HEK293 (cell line): ENCODE measurements around the gene GLB1L.

Source experiments
- CTCF ChIA-PET: fragments of 350-600 bp; formaldehyde crosslinking; extraction: SDS; loops from one replicate; lab custom pipeline; 2021; ENCODE audit warnings: antibody characterized with exemption; lab: Yijun Ruan, JAX
- POLR2A ChIA-PET: fragments of 300-600 bp; formaldehyde crosslinking; extraction: SDS; loops from one replicate; lab custom pipeline; 2020; ENCODE audit warnings: antibody characterized with exemption, inconsistent platforms; lab: Yijun Ruan, JAX
- H3K27ac ChIP-seq: fragments of 200-500 bp; sonication (Bioruptor generic); 2 replicates; pipeline ENCODE4 v1.5.1; 2014; ENCODE audit warnings: low read depth, low read length, control low read depth, inconsistent platforms; ENCODE audit errors: extremely low read depth
- H3K36me3 ChIP-seq, 2 experiments: fragments of 200-500 bp in 1 of 2; sonication (Bioruptor generic) in 1 of 2; 1 replicate in 1 of 2; 2 replicates in 1 of 2; pipeline ENCODE4 v1.5.1; 2014 to 2017; ENCODE audit warnings: inconsistent platforms in 2 of 2, low read length in 2 of 2; ENCODE audit not compliant: control insufficient read depth in 2 of 2, insufficient read depth in 1 of 2
- H3K4me1 ChIP-seq: fragments of 200-500 bp; sonication (Bioruptor generic); 2 replicates; pipeline ENCODE4 v1.5.1; 2014; ENCODE audit warnings: mild to moderate bottlenecking, low read length, inconsistent platforms; ENCODE audit not compliant: control insufficient read depth, insufficient read depth
- H3K4me3 ChIP-seq: 2 replicates; pipeline ENCODE4 v1.5.1; 2011; ENCODE audit warnings: low read depth, mild to moderate bottlenecking, control low read depth, low read length, moderate library complexity
- H3K9me3 ChIP-seq: fragments of 200-500 bp; sonication (Bioruptor generic); 2 replicates; pipeline ENCODE4 v1.5.1; 2014; ENCODE audit warnings: low read depth, low read length, inconsistent platforms; ENCODE audit not compliant: control insufficient read depth, insufficient read depth
- EGR2 ChIP-seq: fragments of 450-650 bp; formaldehyde crosslinking; IDR thresholded peaks from 2 replicates; pipeline ENCODE4 v1.5.1; 2016; ENCODE audit warnings: low read depth, missing biosample characterization, missing genetic modification characterization
- GLI2 ChIP-seq: fragments of 450-650 bp; formaldehyde crosslinking; IDR thresholded peaks from 2 replicates; pipeline ENCODE4; 2017; ENCODE audit warnings: missing biosample characterization, missing genetic modification characterization, low read depth, borderline replicate concordance
- KLF16 ChIP-seq: fragments of 450-650 bp; formaldehyde crosslinking; IDR thresholded peaks from 2 replicates; pipeline ENCODE4 v1.5.1; 2017; ENCODE audit warnings: missing biosample characterization, missing genetic modification characterization
- KLF8 ChIP-seq: fragments of 450-650 bp; formaldehyde crosslinking; IDR thresholded peaks from 2 replicates; pipeline ENCODE4 v1.5.1; 2016; ENCODE audit warnings: missing biosample characterization, missing genetic modification characterization
- MYNN ChIP-seq: fragments of 450-650 bp; formaldehyde crosslinking; IDR thresholded peaks from 2 replicates; pipeline ENCODE4 v1.5.1; 2016; ENCODE audit warnings: missing biosample characterization, missing genetic modification characterization, borderline replicate concordance
- MZF1 ChIP-seq: fragments of 450-650 bp; formaldehyde crosslinking; IDR thresholded peaks from 2 replicates; pipeline ENCODE4 v1.5.1; 2017; ENCODE audit warnings: missing biosample characterization, missing genetic modification characterization, borderline replicate concordance
- OSR2 ChIP-seq: fragments of 450-650 bp; formaldehyde crosslinking; IDR thresholded peaks from 2 replicates; pipeline ENCODE4 v1.5.1; 2016; ENCODE audit warnings: missing biosample characterization, missing genetic modification characterization
- SALL2 ChIP-seq: fragments of 450-650 bp; formaldehyde crosslinking; IDR thresholded peaks from 2 replicates; pipeline ENCODE4 v1.5.0; 2017; ENCODE audit warnings: missing biosample characterization, mild to moderate bottlenecking, missing genetic modification characterization, borderline replicate concordance
- SCRT1 ChIP-seq: fragments of 450-650 bp; formaldehyde crosslinking; IDR thresholded peaks from 2 replicates; pipeline ENCODE4 v1.5.1; 2016; ENCODE audit warnings: missing biosample characterization, missing genetic modification characterization, borderline replicate concordance
- ZFP37 ChIP-seq: fragments of 450-650 bp; formaldehyde crosslinking; IDR thresholded peaks from 2 replicates; pipeline ENCODE4 v1.5.1; 2016; ENCODE audit warnings: missing biosample characterization, missing genetic modification characterization
- ZFP69B ChIP-seq: fragments of 450-650 bp; formaldehyde crosslinking; IDR thresholded peaks from 2 replicates; pipeline ENCODE4 v1.5.1; 2016; ENCODE audit warnings: missing biosample characterization, missing genetic modification characterization
- ZNF121 ChIP-seq: fragments of 450-650 bp; formaldehyde crosslinking; IDR thresholded peaks from 2 replicates; pipeline ENCODE4 v1.5.1; 2016; ENCODE audit warnings: missing biosample characterization, missing genetic modification characterization
- ZNF132 ChIP-seq: fragments of 450-650 bp; formaldehyde crosslinking; IDR thresholded peaks from 2 replicates; pipeline ENCODE4 v1.5.1; 2017; ENCODE audit warnings: missing biosample characterization, missing genetic modification characterization, borderline replicate concordance
- ZNF155 ChIP-seq: fragments of 450-650 bp; formaldehyde crosslinking; IDR thresholded peaks from 2 replicates; pipeline ENCODE4 v1.5.1; 2016; ENCODE audit warnings: missing biosample characterization, missing genetic modification characterization
- ZNF16 ChIP-seq: fragments of 450-650 bp; formaldehyde crosslinking; IDR thresholded peaks from 2 replicates; pipeline ENCODE4 v1.5.1; 2016; ENCODE audit warnings: low read depth, missing biosample characterization, missing genetic modification characterization
- ZNF24 ChIP-seq: fragments of 450-650 bp; formaldehyde crosslinking; IDR thresholded peaks from 2 replicates; pipeline ENCODE4 v1.5.1; 2016; ENCODE audit warnings: missing biosample characterization, missing genetic modification characterization
- ZNF248 ChIP-seq: fragments of 450-650 bp; formaldehyde crosslinking; IDR thresholded peaks from 2 replicates; pipeline ENCODE4 v1.5.1; 2017; ENCODE audit warnings: missing biosample characterization, missing genetic modification characterization
- ZNF292 ChIP-seq: fragments of 450-650 bp; formaldehyde crosslinking; IDR thresholded peaks from 2 replicates; pipeline ENCODE4 v1.5.1; 2016; ENCODE audit warnings: low read depth, missing biosample characterization, missing genetic modification characterization, borderline replicate concordance
- ZNF302 ChIP-seq: fragments of 450-650 bp; formaldehyde crosslinking; IDR thresholded peaks from 2 replicates; pipeline ENCODE4 v1.5.1; 2016; ENCODE audit warnings: missing biosample characterization, missing genetic modification characterization, low read depth
- ZNF394 ChIP-seq: fragments of 450-650 bp; formaldehyde crosslinking; IDR thresholded peaks from 2 replicates; pipeline ENCODE4 v1.5.1; 2016; ENCODE audit warnings: missing biosample characterization, missing genetic modification characterization, mild to moderate bottlenecking, moderate library complexity, borderline replicate concordance
- ZNF433 ChIP-seq: fragments of 450-650 bp; formaldehyde crosslinking; IDR thresholded peaks from 2 replicates; pipeline ENCODE4 v1.5.1; 2016; ENCODE audit warnings: missing biosample characterization, missing genetic modification characterization, low read depth
- ZNF560 ChIP-seq: fragments of 450-650 bp; formaldehyde crosslinking; IDR thresholded peaks from 2 replicates; pipeline ENCODE4 v1.5.1; 2017; ENCODE audit warnings: missing biosample characterization, missing genetic modification characterization, borderline replicate concordance
- ZNF629 ChIP-seq: fragments of 450-650 bp; formaldehyde crosslinking; IDR thresholded peaks from 2 replicates; pipeline ENCODE4 v1.5.1; 2017; ENCODE audit warnings: missing biosample characterization, missing genetic modification characterization
- ZNF768 ChIP-seq: fragments of 450-650 bp; formaldehyde crosslinking; IDR thresholded peaks from 2 replicates; pipeline ENCODE4 v1.5.1; 2018; ENCODE audit warnings: missing biosample characterization, mild to moderate bottlenecking, missing genetic modification characterization
- ZNF843 ChIP-seq: fragments of 450-650 bp; formaldehyde crosslinking; IDR thresholded peaks from 2 replicates; pipeline ENCODE4 v1.5.1; 2016; ENCODE audit warnings: missing biosample characterization, missing genetic modification characterization
- TF ChIP-seq, protein P1 (sequence below): fragments of 450-650 bp; IDR thresholded peaks from 2 replicates; pipeline ENCODE4 v1.5.1; 2018; ENCODE audit warnings: missing biosample characterization, missing genetic modification characterization
- TF ChIP-seq, protein P2 (sequence below): fragments of 450-650 bp; formaldehyde crosslinking; IDR thresholded peaks from 2 replicates; pipeline ENCODE4 v1.5.1; 2016; ENCODE audit warnings: missing biosample characterization, missing genetic modification characterization
- TF ChIP-seq, protein P3 (sequence below): fragments of 450-650 bp; formaldehyde crosslinking; IDR thresholded peaks from 2 replicates; pipeline ENCODE4 v1.5.1; 2016; ENCODE audit warnings: missing biosample characterization, missing genetic modification characterization
- TF ChIP-seq, protein P4 (sequence below): fragments of 450-650 bp; formaldehyde crosslinking; IDR thresholded peaks from 2 replicates; pipeline ENCODE4 v1.5.1; 2016; ENCODE audit warnings: missing biosample characterization, missing genetic modification characterization
- TF ChIP-seq, protein P5 (sequence below): fragments of 450-650 bp; formaldehyde crosslinking; IDR thresholded peaks from 2 replicates; pipeline ENCODE4 v1.5.1; 2016; ENCODE audit warnings: missing biosample characterization, missing genetic modification characterization

The GLB1L gene

DNA sequence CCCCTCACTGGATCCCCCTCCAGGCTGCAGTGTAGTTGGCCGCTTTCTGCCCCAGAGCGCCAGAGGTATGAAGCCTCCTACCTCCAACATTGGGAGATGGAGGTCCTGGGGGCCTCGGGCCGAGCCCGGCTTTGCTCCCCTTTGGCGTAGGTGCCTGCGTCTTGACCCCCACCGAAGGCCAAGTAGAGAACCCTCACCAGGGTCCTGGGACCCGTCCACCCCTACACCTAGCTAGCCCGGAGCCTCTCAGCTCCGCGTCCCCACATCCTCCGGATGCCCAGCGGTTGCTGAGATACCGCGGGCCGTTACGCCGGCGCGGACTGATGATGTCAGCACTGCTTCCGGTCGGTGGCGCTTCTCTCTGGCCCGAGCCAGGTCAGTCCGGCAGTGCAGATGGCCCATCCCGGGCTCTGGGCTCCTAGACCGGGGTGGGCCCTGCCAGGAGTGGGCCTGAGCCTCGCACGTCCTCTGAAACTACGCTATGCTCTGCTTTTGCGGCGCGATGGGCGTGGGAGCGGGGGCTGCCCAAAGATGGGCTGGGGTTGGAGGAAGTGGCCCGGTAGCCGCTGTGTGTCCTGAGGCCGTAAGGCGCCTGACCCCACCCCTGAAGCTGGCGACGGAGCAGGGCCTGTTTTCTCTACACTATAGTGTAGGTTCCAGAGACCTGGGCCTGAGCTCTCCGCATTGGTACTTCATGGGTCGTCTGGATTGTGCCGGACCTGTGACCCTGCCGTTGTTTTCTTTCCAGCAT, at the start of gene GLB1L, which contains the start of gene STK16:
TSS of gene GLB1L (minus strand) at position 297 of the 751 bp plus-strand sequence. CDS start 1,871 bp downstream, outside the sequence.
TSS of gene STK16 (plus strand) at position 332 of the 751 bp plus-strand sequence. CDS start 521 bp downstream, outside the sequence.
- Histone ChIP-seq H3K4me3 (peak within 1 kb of the TSS; percentile 94), H3K4me1 (peaks cover 10% of the 10 kb centered on the region), H3K27ac (peak within 1 kb of the TSS; percentile 85), H3K9me3 (no peaks in the 10 kb centered on the region), H3K36me3 (peaks cover 0 to 31% of the 10 kb centered on the region in 2 experiments; a peak in 1 of 3 replicates)
- ChIA-PET CTCF (interaction anchor here (0.5 to 3.2 kb wide), 11 partner anchors 15 to 265 kb away, joined by 3 to 35 read pairs (median 3); partner anchors contain the start of genes ANKZF1, CNPPD1 and DNAJB2), POLR2A (interaction anchor here (0.6 to 2.3 kb wide), 18 partner anchors 10 to 336 kb away, joined by 3 to 17 read pairs (median 4); partner anchors contain the start of genes ABCB6, ANKZF1, ATG9A and CNPPD1)
- TF ChIP-seq ZNF248 = no peak
- peak; percentile 57; the same call in 1 of the 2 replicates for TF ChIP-seq KLF8
- no peak for TF ChIP-seq ZNF433 (tag by site-specific recombination)
- no peak for TF ChIP-seq MZF1 (tag by site-specific recombination)
- TF ChIP-seq, protein P1, sequence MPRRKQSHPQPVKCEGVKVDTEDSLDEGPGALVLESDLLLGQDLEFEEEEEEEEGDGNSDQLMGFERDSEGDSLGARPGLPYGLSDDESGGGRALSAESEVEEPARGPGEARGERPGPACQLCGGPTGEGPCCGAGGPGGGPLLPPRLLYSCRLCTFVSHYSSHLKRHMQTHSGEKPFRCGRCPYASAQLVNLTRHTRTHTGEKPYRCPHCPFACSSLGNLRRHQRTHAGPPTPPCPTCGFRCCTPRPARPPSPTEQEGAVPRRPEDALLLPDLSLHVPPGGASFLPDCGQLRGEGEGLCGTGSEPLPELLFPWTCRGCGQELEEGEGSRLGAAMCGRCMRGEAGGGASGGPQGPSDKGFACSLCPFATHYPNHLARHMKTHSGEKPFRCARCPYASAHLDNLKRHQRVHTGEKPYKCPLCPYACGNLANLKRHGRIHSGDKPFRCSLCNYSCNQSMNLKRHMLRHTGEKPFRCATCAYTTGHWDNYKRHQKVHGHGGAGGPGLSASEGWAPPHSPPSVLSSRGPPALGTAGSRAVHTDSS (tag by site-specific recombination) = no peak
- no peak for TF ChIP-seq SCRT1 (tag by site-specific recombination)
- TF ChIP-seq, protein P2, sequence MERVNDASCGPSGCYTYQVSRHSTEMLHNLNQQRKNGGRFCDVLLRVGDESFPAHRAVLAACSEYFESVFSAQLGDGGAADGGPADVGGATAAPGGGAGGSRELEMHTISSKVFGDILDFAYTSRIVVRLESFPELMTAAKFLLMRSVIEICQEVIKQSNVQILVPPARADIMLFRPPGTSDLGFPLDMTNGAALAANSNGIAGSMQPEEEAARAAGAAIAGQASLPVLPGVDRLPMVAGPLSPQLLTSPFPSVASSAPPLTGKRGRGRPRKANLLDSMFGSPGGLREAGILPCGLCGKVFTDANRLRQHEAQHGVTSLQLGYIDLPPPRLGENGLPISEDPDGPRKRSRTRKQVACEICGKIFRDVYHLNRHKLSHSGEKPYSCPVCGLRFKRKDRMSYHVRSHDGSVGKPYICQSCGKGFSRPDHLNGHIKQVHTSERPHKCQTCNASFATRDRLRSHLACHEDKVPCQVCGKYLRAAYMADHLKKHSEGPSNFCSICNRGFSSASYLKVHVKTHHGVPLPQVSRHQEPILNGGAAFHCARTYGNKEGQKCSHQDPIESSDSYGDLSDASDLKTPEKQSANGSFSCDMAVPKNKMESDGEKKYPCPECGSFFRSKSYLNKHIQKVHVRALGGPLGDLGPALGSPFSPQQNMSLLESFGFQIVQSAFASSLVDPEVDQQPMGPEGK (tag by site-specific recombination) = 0 out of 2 replicates have a peak, but pooled peaks have one; percentile 28
- TF ChIP-seq, protein P3, sequence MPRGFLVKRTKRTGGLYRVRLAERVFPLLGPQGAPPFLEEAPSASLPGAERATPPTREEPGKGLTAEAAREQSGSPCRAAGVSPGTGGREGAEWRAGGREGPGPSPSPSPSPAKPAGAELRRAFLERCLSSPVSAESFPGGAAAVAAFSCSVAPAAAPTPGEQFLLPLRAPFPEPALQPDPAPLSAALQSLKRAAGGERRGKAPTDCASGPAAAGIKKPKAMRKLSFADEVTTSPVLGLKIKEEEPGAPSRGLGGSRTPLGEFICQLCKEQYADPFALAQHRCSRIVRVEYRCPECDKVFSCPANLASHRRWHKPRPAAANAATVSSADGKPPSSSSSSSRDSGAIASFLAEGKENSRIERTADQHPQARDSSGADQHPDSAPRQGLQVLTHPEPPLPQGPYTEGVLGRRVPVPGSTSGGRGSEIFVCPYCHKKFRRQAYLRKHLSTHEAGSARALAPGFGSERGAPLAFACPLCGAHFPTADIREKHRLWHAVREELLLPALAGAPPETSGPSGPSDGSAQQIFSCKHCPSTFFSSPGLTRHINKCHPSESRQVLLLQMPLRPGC (tag by site-specific recombination) = peak; percentile 33; the same call in 1 of the 2 replicates
- no peak for TF ChIP-seq ZNF292 (tag by site-specific recombination)
- TF ChIP-seq EGR2 (tag by site-specific recombination) = no peak
- peak; percentile 49; the same call in 1 of the 2 replicates for TF ChIP-seq ZNF394 (tag by site-specific recombination)
- TF ChIP-seq ZNF560 = no peak
- TF ChIP-seq ZNF155 = no peak
- no peak for TF ChIP-seq ZNF768
- TF ChIP-seq ZFP37 (tag by site-specific recombination) = 0 out of 2 replicates have a peak, but pooled peaks have one; percentile 57
- TF ChIP-seq ZNF302 = no peak
- TF ChIP-seq, protein P4, sequence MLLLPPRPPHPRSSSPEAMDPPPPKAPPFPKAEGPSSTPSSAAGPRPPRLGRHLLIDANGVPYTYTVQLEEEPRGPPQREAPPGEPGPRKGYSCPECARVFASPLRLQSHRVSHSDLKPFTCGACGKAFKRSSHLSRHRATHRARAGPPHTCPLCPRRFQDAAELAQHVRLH (tag by site-specific recombination) = peak; percentile 89
- peak; percentile 23; the same call in 1 of the 2 replicates for TF ChIP-seq ZNF843
- no peak for TF ChIP-seq ZNF132 (tag by site-specific recombination)
- no peak for TF ChIP-seq GLI2 (tag by site-specific recombination)
- peak; percentile 79 for TF ChIP-seq ZNF629 (tag by site-specific recombination)
- no peak; the same call in 1 of the 2 replicates for TF ChIP-seq ZFP69B
- peak; percentile 36; the same call in 1 of the 2 replicates for TF ChIP-seq KLF16
- no peak; the same call in 1 of the 2 replicates for TF ChIP-seq ZNF24
- TF ChIP-seq SALL2 (tag by site-specific recombination) = no peak
- TF ChIP-seq OSR2 (tag by site-specific recombination) = no peak
- no peak for TF ChIP-seq ZNF16 (tag by site-specific recombination)
- TF ChIP-seq MYNN (tag by site-specific recombination) = no peak
- no peak for TF ChIP-seq ZNF121 (tag by site-specific recombination)
- TF ChIP-seq, protein P5, sequence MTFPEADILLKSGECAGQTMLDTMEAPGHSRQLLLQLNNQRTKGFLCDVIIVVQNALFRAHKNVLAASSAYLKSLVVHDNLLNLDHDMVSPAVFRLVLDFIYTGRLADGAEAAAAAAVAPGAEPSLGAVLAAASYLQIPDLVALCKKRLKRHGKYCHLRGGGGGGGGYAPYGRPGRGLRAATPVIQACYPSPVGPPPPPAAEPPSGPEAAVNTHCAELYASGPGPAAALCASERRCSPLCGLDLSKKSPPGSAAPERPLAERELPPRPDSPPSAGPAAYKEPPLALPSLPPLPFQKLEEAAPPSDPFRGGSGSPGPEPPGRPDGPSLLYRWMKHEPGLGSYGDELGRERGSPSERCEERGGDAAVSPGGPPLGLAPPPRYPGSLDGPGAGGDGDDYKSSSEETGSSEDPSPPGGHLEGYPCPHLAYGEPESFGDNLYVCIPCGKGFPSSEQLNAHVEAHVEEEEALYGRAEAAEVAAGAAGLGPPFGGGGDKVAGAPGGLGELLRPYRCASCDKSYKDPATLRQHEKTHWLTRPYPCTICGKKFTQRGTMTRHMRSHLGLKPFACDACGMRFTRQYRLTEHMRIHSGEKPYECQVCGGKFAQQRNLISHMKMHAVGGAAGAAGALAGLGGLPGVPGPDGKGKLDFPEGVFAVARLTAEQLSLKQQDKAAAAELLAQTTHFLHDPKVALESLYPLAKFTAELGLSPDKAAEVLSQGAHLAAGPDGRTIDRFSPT (tag by site-specific recombination) = no peak
